Activated naive CD4-positive, alpha-beta T cell treated with anti-CD3 and anti-CD28 coated beads, Interleukin-2, amount 10 ng/mL, durations not matched to agents 5 hours and 36 hours (primary cell): ENCODE data around the gene PGGHG. TPM values are rescaled to one million over a fixed set of nuclear protein-coding genes. Genes with fewer than 3 reads are reported as not detected.

Experiments
- total RNA-seq, 2 experiments: library from RNA; stranded (reverse); gene quantifications; one replicate each; pipeline ENCODE4 v1.2.3, GENCODE V29; 2021

Gene PGGHG
- total RNA-seq, result 100 to 1,000 TPM; 343 to 358 TPM

DNA sequence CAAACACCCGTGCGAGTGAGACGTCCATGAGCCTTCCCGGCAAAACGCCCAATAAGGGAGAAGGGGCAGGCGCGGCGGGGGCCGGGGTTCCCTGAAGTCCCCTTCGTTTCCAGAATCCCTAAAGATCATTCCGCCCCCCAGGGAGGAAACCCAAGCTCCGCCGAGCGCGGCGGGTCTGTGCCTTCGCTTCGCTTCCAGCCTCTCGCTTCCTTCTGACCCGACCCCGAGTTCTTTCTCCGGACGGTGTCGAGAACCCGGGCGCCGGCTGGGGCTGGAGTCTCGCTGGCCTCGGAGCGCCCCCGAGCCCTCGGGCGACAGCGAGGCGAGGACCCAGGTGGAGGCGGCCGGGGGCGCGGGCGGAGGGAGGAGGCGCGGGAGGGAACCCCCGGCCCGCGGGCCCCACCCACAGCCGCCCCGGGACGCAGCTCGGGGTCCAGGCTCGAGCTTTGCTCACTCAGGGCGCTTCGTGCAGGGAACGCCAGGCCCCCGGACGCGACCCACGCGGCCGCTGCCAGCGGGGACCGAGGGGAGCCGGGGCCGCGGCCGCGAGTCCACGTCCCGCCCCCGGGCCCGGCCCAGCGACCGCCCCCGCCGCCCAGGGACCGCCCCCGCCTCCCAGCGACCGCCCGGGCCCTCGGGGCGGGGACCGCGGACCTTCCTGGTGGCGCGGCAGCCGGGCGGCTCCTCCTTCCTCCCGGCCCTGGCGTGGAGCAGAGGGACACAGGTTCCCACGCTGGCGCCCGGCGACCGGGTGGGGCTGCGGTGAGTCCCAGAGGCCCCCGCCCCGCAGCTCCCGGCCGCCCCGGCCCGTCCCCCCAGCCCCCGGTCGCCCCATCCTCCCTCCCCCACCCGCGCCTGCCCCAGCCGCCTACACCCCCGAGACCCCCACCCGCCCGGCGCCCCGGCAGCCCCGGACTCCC lies at the start of gene PGGHG:
Gene PGGHG, plus strand, starts transcription at position 649 of the 920 bp plus-strand sequence. CDS start 691 bp downstream, outside the sequence.

DNA sequence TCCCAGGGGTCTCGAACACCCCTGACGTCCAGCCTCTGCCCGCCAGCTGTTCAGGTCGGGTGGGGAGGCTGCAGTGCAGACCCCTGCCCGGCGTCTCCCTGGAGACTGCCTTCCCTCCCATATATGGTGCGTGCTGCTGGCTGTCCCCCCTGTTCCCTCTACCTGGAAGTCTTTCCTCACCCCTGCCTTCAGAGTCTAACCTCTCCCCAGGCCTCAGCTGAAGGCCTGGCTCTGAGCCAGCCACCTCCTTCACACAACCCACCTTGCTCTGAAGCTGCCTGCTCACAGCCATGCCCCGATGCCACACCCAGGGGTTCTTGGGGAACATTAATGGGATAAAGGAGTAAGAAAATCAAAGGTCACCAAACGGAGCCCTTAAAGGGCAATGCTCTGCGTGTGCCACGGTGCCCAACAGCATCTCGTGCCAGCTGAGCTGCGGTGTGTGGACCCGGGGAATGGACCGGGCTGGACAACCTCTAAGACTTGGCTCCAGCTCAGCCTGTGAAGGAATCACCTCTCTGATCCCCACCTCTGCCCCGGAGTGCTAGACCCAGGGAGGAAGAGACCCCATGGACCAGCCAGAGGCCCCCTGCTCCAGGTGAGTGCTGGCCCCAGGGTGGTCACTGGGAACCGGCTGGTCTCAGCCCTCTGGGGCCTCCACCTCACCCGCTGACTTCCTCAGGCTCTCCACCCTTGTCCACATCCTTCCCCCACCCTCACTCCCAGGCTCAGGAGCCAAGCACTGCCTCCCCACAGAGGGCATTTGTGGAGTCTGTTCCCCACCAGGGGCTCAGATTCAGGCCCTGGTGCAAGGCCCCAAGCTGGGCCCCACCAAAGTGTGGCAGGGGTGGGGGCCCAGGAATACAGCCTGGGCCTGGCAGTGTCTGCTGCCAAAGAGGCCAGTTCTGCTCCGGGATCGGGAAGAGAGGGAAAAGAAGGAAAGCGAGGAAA lies 10.7 kb upstream of the PGGHG start, which contains the start of gene NLRP6:
Gene NLRP6, plus strand, starts transcription at position 407 of the 951 bp plus-strand sequence. Its CDS starts 163 bp downstream, at position 570.

DNA sequence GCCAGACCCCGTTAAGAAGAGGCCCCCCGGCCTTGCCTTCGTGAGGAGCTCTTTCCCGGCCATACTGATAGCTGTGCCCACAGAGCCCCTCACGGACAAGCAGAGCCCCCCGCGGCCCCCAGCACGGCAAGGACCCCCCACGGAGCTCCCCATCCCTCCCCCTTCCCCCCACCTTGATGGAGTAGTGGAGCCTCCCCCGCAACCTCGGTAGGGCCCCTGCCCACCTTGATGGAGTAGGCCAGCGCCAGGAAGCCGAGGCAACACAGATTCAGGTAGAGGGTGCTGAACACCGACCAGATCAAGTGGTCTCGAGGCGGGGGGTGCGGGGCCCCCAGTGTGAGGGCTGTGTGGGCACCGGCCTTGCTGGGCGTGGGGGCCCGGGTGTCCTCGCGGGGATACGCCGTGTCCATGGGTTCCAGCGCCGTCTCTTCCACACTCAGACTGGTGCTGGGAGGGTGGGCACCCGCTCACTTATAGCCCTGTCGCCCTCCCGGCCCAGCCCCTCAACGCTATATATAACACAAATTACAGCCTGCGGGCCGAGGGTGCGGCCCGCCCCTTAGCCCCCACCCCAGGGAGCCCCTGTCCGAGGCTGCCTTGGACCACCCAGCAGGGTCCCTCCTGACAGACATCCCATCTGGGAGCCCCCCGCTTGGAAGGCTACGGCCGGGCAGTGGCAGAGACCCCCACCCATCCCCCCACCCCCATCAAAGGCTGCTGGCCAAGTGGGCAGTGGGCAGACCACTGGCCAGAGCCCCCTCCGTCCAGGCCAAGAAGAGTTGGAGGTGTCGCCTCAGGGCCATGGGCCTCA lies 10.4 kb downstream of the PGGHG start, which contains the start of gene IFITM5:
Gene IFITM5, minus strand, starts transcription at position 446 of the 811 bp plus-strand sequence. Its CDS starts 36 bp downstream, at position 410.

DNA sequence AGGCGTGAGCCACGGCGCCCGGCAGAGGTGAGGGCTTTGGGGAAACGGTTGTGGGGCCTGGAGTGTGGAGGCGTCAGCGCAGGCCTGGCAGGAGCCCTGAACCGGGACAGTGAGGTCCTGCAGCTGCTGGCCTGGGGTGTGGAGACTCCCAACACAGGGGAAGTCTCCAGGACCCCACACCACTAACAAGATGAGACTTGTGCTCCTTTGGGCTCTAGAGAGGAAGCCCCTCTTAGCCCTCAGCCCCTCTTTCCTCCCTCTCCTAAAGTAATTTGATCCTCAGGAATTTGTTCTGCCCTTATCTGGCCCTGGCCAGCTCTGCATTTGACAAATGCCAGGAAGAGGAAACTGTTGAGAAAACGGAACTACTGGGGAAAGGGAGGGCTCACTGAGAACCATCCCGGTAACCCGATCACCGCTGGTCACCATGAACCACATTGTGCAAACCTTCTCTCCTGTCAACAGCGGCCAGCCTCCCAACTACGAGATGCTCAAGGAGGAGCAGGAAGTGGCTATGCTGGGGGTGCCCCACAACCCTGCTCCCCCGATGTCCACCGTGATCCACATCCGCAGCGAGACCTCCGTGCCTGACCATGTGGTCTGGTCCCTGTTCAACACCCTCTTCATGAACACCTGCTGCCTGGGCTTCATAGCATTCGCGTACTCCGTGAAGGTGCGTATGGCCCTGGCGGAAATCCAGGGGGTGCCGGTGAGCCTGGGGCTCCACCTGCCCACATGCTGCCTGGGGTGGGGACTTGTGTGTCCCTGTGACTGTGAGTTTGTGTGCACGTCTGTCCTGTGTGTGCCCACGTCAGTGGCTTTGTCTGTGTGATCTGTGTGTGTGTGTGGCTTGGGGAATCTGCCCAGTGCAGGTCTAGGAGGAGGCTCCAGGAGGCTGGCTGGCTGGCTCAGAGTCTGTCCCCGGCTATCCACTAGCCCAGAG lies 19.1 kb downstream of the PGGHG start, which contains the start of gene IFITM2:
Gene IFITM2, plus strand, starts transcription at position 51 of the 943 bp plus-strand sequence. Its CDS starts 377 bp downstream, at position 428.

DNA sequence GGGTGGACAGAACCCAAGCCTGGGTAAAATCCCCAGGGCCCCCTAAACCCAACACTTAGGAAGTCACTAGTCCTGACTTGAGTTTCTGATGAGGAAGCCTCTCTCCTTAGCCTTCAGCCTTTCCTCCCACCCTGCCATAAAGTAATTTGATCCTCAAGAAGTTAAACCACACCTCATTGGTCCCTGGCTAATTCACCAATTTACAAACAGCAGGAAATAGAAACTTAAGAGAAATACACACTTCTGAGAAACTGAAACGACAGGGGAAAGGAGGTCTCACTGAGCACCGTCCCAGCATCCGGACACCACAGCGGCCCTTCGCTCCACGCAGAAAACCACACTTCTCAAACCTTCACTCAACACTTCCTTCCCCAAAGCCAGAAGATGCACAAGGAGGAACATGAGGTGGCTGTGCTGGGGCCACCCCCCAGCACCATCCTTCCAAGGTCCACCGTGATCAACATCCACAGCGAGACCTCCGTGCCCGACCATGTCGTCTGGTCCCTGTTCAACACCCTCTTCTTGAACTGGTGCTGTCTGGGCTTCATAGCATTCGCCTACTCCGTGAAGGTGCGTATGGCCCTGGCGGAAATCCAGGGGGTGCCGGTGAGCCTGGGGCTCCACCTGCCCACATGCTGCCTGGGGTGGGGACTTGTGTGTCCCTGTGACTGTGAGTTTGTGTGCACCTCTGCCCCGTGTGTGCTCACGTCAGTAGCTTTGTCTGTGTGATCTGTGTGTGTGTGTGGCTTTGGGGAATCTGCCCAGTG lies 25.0 kb downstream of the PGGHG start, which contains the start of gene IFITM1:
Gene IFITM1, plus strand, starts transcription at position 254 of the 767 bp plus-strand sequence. Its CDS starts 131 bp downstream, at position 385.

Other genes with a start within 250 kb of the PGGHG start
- gene SCGB1C1, start 96.0 kb upstream of the PGGHG start, total RNA-seq, result not detected
- gene BET1L, start 81.7 kb upstream of the PGGHG start, total RNA-seq, result 10 to 100 TPM; 42.3 to 43.5 TPM
- gene RIC8A, start 81.4 kb upstream of the PGGHG start, total RNA-seq, result 10 to 100 TPM; 91.2 to 91.3 TPM
- gene SIRT3, start 52.8 kb upstream of the PGGHG start, total RNA-seq, result 10 to 100 TPM; 13.7 to 14.6 TPM
- gene PSMD13, start 52.1 kb upstream of the PGGHG start, total RNA-seq, result 100 to 1,000 TPM; 128 to 131 TPM
- gene NLRP6, start 10.7 kb upstream of the PGGHG start, total RNA-seq, result 10 to 100 TPM; 21.3 to 21.4 TPM
- gene IFITM5, start 10.4 kb downstream of the PGGHG start, total RNA-seq, result not detected
- gene IFITM2, start 18.7 kb downstream of the PGGHG start, total RNA-seq, result 1,000 to 10,000 TPM; 1,405 to 1,458 TPM
- gene IFITM1, start 24.9 kb downstream of the PGGHG start, total RNA-seq, result 1,000 to 10,000 TPM in 1 of 2 experiments, 100 to 1,000 TPM in 1; 981 to 1,005 TPM
- 10 to 100 TPM; 54.2 to 62.1 TPM for gene IFITM3, start 31.7 kb downstream of the PGGHG start, total RNA-seq
- gene B4GALNT4, start 80.4 kb downstream of the PGGHG start, total RNA-seq, result 1 to 10 TPM; 2.2 to 2.5 TPM
- not detected for gene PKP3, start 105.1 kb downstream of the PGGHG start, total RNA-seq
- gene SIGIRR, start 125.9 kb downstream of the PGGHG start, total RNA-seq, result 100 to 1,000 TPM; 257 to 267 TPM
- 100 to 1,000 TPM in 1 of 2 experiments, 10 to 100 TPM in 1; 93.3 to 107 TPM for gene ANO9, start 152.9 kb downstream of the PGGHG start, total RNA-seq
- 10 to 100 TPM; 23.5 to 23.6 TPM for gene PTDSS2, start 161.2 kb downstream of the PGGHG start, total RNA-seq
- 10 to 100 TPM; 83.0 to 84.3 TPM for gene RNH1, start 218.1 kb downstream of the PGGHG start, total RNA-seq
- gene HRAS, start 246.4 kb downstream of the PGGHG start, total RNA-seq, result 10 to 100 TPM; 41.8 to 43.6 TPM
- 1 to 10 TPM; 2.7 to 2.8 TPM for gene LRRC56, start 248.4 kb downstream of the PGGHG start, total RNA-seq